Left renal cortex interstitium (tissue), 4 donors: ENCODE data around the gene STIMATE. TPM values are rescaled to one million over a fixed set of nuclear protein-coding genes. Genes with fewer than 3 reads are reported as not detected.

Source experiments
- DNase-seq, 4 donors: peaks; one replicate each; pipeline ENCODE4 v3.0.0-alpha.2; 2013; ENCODE audit warnings: low read depth in 4 of 4, low spot score in 2 of 4, missing footprints in 1 of 4
- polyA plus RNA-seq, 4 donors: library from polyadenylated mRNA; unstranded; fragments of 120-200 nt; gene quantifications; one replicate each; pipeline ENCODE4 v1.2.1, GENCODE V29; 2013; ENCODE audit not compliant: insufficient read length in 4 of 4

STIMATE gene
- polyA plus RNA-seq, 4 donors, result 15.5 to 17.5 (median 16.8) TPM

DNA sequence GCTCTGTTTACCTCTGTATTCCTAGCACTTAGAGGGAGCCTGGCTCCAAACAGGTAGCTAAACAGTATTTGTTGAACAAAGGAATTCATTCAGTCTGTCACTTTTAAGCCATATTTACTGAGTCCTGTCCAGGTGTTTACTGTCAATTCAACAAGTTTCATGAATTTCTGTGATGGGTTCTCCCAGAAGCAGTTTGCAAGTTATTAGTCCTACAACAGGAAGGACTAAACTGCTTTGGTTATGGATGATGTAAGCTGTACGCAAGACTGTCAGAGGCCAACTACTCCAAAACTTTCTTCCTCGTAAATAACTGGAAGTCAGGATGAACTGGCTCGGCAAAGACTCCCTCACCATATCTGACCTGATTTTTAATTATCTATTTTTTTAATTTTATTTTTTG lies 25.1 kb downstream of the STIMATE start:
- DNase-seq, result no peak

DNA sequence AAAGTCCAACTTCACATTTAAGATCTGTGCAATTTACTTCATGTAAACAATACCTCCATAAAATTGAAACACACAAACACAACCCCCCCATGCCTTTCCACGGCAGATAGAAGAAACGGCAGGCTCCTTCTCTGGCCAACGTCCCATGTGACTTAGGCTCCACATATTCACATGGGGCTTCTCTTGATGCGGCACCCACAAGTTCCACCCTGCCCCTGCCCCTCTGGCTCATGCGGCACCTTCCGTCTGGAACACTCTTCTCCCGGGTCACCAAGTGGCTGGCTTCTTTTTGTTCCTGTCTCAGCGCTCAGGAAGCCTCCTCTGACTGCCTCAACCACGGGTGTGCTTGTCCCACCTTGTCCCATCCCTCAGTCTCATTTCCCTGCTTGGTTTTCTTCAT lies 25.6 kb downstream of the STIMATE start:
- no peak for DNase-seq

DNA sequence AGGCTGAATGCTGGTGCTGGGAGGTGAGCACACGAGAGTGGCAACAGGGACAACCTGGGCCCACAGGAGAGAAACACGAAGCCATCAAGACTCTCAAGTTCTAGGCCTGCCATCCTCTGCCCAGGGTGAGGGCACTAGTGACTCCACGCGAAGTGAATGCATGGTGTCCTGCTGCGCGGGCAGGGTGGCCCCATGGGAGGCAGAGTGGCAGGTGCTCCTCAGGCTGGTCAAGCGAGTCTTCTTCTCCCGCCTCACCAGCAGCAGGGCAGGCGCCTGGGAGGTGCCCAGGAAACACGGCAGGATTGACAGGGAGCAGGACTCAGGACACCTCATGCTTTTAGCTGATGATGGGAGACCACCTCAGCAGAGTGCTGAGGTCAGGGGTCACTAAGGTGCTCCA lies 26.9 kb downstream of the STIMATE start:
- no peak for DNase-seq

DNA sequence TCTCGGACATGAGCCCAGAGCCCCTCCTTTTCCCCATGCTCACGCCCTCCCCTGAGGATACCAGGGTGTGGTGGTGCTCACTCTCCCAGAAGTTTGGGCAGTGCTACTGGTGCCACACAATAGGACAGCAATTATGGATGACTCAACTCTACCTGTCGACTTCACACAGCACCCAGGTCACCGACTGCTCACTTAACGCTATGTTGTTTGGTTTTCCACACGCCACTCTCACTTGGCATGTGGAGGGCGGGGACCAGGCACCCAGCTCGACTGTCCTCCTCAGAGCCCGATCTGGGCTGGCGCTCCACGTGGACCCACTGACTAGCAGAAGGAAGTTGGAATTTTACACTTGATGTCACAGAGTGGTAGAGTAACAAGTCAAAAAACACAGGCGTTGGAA lies 30.9 kb downstream of the STIMATE start:
- no peak for DNase-seq

GRCh38 chr3:52865994-52866393 lies 31.4 kb downstream of the STIMATE start:
- DNase-seq, result no peak

- no peak for DNase-seq
Observed at GRCh38 chr3:52860424-52860768, 37.0 kb downstream of the STIMATE start.

DNA sequence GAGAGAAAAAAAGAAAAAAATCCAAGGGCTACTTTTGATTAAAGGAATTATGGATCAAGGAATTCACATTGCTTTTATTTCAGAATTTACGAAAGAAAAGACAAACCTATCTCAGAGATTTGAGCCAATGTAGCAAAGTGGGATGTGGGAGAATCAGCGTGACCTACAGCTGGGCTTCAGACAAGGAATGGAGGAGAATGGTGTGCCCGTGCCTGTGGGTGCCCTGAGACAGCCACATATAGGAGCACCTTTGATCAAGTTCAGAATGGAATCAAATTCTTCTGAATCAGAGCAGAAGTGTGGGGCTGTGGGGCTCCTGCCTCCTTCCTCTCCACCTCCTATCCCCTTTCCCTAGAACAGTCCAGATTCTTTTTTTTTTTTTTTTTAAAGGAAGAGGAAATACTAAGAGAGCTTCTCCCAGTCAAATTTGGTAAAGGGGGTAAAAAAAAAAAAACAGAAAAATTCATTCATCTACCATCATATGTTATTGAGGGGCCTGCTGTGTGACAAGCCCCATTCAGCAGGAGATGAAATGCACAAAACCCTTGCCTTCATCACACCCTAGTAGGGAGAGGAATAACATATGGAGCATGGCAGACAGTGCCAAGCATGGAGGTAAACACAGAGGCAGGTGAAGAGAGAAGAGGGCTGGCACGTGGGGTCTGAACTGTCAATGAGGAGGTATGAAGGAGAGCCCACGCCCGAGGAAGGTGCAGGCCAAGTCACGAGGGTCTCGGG lies 37.5 kb downstream of the STIMATE start:
- DNase-seq, result no peak

- no peak for DNase-seq
Observed at GRCh38 chr3:52857864-52858263, 39.5 kb downstream of the STIMATE start.

GRCh38 chr3:52857133-52857532 lies 40.2 kb downstream of the STIMATE start:
- DNase-seq, result no peak

DNA sequence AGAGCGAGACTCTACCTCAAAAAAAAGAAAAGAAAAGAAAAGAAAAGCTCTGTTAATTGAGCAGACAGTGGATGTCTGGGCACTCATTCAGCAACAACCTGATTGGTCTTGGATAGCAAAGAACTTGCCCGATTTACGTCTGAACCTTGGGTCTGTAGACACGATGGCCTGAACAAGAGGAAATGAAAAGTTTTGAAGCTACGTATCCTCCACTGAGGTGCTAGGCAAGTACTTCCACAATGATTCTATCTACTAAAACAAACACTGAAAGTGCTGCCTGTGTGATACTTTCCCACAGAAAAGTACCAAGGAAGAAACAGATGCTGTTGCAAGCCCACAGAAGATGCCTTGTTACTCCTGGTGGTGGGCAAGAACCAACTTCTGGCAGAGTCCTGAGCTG lies 40.7 kb downstream of the STIMATE start:
- no peak for DNase-seq

GRCh38 chr3:52854013-52854412 lies 43.3 kb downstream of the STIMATE start:
- DNase-seq, result no peak

DNA sequence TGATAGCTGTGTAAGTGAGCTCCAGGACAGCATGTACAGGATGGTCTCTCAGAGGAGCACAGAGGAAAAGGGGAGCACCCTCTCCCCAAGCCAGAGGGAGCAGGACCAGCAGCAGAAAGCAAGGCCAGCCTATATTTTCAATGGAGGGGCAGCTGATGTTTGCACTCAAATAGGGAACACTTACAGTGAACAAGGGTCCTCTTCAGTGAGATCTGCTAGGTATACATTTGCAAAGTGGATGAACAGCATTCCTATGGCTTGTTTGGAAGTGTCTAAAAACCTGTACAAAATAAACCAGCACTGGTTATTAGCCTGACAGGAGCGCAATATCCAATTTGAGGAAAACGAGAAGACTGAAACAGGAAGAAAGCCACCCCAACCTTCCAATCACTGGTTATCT lies 44.9 kb downstream of the STIMATE start:
- no peak for DNase-seq

DNA sequence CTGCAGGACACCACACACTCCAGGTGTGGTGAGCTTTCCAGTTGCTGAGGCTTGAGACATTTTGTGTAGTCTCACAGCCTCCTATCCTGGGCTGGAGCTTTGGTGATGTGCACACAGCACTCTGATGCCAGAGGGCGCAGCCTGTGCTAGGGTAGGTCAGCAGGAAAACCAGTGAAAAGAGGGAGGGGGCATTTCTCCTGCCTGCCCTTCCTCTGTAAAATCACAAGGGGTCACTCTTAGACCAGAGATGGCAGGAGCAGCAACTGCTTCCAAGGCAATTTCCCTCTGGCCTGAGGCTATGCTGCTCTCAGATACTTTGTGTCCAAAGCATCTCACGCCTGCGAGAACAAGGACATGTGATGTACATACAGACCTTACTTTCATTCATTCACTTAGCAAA lies 46.0 kb downstream of the STIMATE start:
- no peak for DNase-seq

GRCh38 chr3:52849656-52850055 lies 47.7 kb downstream of the STIMATE start:
- no peak for DNase-seq

DNA sequence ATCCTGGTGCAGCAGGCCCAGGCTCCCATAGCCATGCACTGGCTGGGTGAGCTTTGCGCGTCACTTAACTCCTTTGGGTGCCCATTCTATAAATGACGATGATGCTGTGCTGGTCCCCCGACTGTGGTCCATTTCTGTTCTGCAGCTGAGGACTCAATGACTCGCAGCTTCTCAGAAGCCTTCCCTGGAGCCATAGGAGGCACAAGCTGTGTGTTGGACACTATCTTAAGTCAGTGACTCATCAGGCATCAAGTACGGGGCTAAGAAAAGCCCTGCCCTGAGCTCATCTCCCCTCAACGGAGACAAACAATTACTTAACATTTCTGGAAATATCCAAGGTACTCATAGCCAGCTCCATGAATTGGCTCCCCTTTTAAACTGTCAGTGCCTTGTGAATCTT lies 48.7 kb downstream of the STIMATE start:
- no peak for DNase-seq

DNA sequence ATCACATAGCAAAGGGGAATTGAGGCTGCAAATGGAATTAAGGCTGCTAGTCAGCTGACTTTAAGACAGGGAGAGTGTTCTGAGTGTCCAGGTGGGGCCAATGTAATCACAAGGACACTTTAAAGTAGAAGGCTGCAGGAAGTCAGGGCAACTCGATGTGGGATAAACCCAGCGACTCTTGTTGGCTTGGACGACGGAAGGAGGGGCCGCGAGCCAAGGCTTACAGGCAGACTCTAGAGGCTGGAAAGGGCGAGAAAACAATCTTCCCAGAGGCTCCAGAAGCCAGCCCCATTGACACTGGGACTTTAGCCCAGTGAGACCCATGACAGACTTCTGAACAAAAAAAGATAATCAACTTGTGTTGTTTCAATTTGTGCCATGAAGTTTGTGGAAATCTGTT lies 49.6 kb downstream of the STIMATE start:
- DNase-seq, result no peak

GRCh38 chr3:52847241-52847640 lies 50.1 kb downstream of the STIMATE start:
- DNase-seq, result no peak

DNA sequence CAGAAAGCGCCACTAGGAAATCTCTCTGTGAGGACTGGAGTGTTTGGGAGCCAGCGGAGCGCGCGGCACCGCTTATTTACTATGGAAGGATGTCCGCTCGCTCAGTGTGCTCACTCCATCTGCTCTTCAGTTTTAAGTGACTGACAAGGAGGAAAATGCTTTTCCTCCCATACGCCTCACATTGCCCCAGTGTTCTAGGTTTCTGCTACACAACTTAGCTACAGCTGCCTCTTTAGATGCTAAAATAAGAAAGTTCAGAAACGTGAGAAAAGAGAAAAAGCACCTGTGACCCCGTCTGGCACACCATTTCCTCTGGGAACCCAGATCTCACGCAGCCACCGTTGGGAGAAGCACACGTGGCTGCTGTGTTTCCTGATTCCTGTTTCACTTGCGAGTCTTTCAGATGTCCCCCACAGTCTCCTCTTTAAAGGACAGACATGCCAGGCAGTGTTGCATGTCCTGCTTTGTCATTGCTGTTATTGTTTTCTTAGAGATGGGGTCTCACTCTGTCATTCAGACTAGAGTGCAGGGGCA lies 50.8 kb downstream of the STIMATE start:
- no peak for DNase-seq

DNA sequence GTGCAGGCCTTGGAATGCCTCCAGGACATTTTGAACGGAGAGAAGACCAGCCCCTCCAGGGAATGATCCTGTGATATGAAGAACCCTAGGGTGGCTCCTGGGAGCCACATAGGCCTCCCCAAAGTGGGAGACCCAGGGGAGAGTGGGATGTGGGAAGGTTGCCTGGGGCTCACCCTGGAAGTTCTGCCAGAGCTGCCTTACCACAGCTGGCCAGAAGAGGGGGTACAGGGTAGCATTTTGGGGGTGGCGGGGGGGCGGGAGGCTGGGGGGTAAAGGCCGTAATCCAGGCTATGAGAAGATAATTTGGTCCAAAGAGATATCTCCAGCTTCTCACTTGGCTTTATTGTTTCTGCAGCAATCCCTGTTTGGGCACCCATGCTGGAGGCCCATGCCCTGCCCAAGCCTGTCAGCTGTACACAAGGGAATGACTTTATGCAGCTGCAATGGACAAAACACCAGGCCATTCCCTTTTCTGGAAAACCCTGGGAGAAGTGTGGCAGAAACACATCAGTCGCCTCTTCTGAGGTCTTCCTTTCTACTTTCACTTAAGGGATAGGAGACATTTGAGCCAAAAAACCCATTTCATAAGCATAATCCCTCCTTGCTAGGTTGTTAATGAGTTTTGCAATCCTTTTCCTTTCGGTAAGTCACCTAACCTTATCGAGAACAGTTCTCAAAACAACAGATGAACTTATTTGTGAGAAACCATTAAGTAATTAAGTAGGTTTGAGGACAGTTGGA lies 51.5 kb downstream of the STIMATE start:
- no peak for DNase-seq

- no peak for DNase-seq
Observed at GRCh38 chr3:52845157-52845556, 52.2 kb downstream of the STIMATE start.

DNA sequence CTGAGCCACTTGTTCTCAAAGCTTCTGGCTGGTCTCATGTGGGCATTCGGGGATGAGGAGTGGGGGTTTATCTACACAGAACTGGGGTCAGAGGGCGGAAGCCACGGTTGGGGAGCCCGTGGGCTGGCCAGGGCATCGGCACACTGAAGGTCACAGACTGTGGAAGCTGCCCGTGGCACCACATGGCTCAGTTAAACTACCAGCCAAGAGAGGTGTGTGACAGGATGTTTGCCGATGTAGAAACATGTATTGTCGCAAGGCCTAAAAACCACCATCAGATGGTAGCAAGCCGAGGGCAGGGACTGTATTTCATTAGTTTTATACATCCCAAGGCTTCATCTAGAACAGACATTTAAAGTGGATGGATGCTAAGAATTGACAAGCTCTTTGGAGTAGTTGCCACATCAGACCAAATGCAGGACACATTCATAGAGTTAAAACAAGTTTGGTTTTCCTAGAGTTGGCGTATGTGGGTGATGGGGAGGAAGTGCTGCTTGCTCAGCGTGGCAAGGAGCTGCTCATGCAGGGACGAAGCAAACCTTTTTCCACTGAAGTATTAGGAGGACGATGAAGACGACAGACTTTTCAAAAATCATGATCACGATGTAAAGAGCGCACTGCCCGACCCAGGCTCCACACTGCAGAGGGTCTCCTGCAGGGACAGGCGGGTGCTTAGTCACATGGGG lies 52.9 kb downstream of the STIMATE start:
- no peak for DNase-seq

DNA sequence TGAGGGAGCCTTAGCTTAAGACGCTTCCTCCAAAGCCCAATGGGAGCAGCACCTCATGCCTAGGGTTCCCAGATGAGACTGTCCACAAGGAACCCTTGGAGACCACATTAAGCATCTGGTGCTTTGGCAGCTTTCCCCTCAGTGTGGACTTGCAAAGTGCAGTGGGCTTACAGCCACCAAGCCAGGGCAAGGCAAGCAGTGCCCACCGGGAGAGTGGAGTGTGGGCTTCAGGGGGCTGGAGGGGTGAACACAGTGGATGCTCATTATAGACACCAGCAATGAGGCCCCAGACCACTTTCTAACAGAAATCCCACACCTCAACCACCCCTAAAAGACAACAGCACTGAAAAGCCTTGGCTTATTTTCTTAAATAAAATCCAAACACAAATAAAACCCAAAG lies 53.5 kb downstream of the STIMATE start:
- DNase-seq, result no peak
